22Rv1 (cell line): ENCODE measurements around the gene CNTN4.

Source experiments
- ZFX ChIP-seq: fragments of 450-650 bp; IDR thresholded peaks from 2 replicates; pipeline ENCODE4 v1.6.1; 2017; ENCODE audit warnings: antibody characterized with exemption, borderline replicate concordance
- TF ChIP-seq, protein P1 (sequence below): fragments of 450-650 bp; IDR thresholded peaks from 2 replicates; pipeline ENCODE4 v1.5.1; 2017; ENCODE audit warnings: mild to moderate bottlenecking

DNA sequence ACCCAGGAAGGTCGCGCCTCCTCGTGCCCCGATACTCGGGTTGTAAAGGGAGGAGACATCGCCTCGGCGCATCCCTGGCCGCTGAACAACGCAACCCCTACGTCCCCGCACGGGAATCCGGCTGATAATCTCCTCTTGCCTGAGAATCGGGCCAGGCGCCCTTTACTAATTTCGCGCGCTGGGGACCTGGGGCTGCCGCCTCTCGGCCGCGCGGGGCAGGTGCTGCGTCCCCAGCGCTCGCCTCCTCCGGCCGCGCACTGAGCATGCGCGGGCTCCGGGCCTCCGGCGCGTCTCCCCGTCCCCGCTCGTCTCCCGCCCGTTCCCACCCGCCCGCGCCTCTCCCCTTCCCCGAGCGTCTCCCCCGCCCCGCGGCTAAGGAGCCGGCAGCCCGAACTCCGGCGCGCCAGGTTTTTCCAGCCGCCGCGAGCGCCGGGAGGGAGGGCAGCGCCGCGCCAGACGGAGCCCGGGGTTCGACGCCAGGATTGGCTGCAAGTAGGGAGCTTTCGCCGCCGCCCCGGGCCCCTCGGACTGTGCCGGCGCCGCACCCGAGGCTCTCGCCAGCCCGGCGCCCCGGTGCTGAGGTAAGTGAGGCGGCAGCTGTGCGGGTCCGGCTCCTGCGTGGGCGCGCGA lies at the start of gene CNTN4:
- TF ChIP-seq, protein P1, sequence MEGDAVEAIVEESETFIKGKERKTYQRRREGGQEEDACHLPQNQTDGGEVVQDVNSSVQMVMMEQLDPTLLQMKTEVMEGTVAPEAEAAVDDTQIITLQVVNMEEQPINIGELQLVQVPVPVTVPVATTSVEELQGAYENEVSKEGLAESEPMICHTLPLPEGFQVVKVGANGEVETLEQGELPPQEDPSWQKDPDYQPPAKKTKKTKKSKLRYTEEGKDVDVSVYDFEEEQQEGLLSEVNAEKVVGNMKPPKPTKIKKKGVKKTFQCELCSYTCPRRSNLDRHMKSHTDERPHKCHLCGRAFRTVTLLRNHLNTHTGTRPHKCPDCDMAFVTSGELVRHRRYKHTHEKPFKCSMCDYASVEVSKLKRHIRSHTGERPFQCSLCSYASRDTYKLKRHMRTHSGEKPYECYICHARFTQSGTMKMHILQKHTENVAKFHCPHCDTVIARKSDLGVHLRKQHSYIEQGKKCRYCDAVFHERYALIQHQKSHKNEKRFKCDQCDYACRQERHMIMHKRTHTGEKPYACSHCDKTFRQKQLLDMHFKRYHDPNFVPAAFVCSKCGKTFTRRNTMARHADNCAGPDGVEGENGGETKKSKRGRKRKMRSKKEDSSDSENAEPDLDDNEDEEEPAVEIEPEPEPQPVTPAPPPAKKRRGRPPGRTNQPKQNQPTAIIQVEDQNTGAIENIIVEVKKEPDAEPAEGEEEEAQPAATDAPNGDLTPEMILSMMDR: peak; percentile 39
- TF ChIP-seq ZFX: no peak
